Endothelial cell of umbilical vein (primary cell): ENCODE data around the gene FBXL19. TPM values are rescaled to one million over a fixed set of nuclear protein-coding genes. Genes with fewer than 3 reads are reported as not detected.

Source experiments
- BruUV-seq: library from RNA; stranded (reverse); fragments of 400-500 nt; replicated peaks from 2 replicates; lab custom pipeline; 2021; lab: Mats Ljungman, UMichigan
- CTCF ChIA-PET: fragments of 300-600, 350-600 bp; sonication (Branson Sonifier 250); formaldehyde crosslinking; loops from one replicate; lab custom pipeline; 2021; ENCODE audit warnings: antibody characterized with exemption, inconsistent platforms; lab: Charles Lee
- POLR2A ChIA-PET: fragments of 300-600, 350-600 bp; sonication (Branson Sonifier 250); formaldehyde crosslinking; loops from one replicate; lab custom pipeline; 2021; ENCODE audit warnings: antibody characterized with exemption, inconsistent platforms; lab: Charles Lee
- DNase-seq: peaks from one replicate; pipeline ENCODE4 v3.0.0-alpha.2; 2011; ENCODE audit warnings: low read depth, low spot score
- FAIRE-seq: peaks from 2 replicates; lab custom pipeline; 2011; peaks lifted over from hg19 to GRCh38; lab: Jason Lieb, UNC
- H2AFZ ChIP-seq: 2 replicates; pipeline ENCODE4 v1.6.0; 2012; ENCODE audit warnings: low read depth, low read length, control low read depth, inconsistent platforms
- H3K27ac ChIP-seq: 2 replicates; pipeline ENCODE4 v1.5.1; 2011; ENCODE audit warnings: low read depth, mild to moderate bottlenecking, control low read depth, low read length, moderate library complexity; ENCODE audit not compliant: insufficient read depth
- H3K27me3 ChIP-seq, 2 experiments: 2 replicates each; pipeline versions ENCODE4 v1.6.0 to v1.6.1; 2011; ENCODE audit warnings: low read length in 2 of 2, mixed read lengths in 1 of 2; ENCODE audit not compliant: control insufficient read depth in 2 of 2, insufficient read depth in 2 of 2
- H3K36me3 ChIP-seq, 2 experiments: 2 replicates in 1 of 2; 3 replicates in 1 of 2; pipeline ENCODE4 v1.5.1; 2011; ENCODE audit warnings: low read length in 2 of 2, mild to moderate bottlenecking in 1 of 2, moderate library complexity in 1 of 2; ENCODE audit not compliant: control insufficient read depth in 2 of 2, insufficient read depth in 2 of 2; ENCODE audit errors: extremely low read depth in 1 of 2
- H3K4me1 ChIP-seq: 3 replicates; pipeline ENCODE4 v1.5.1; 2011; ENCODE audit warnings: mild to moderate bottlenecking, low read length; ENCODE audit not compliant: control insufficient read depth, insufficient read depth; ENCODE audit errors: extremely low read depth
- H3K4me2 ChIP-seq: 2 replicates; pipeline ENCODE4 v1.6.1; 2011; ENCODE audit warnings: low read length, control low read depth, mixed read lengths; ENCODE audit not compliant: insufficient read depth
- H3K4me3 ChIP-seq, 3 experiments: fragments of 200-600 bp in 1 of 3; sonication (generic), shearing (Covaris generic) in 1 of 3; replicated peaks in 1 of 3; 2 replicates each; pipeline ENCODE4 v1.5.1; 2011 to 2016; ENCODE audit warnings: control low read depth in 3 of 3, low read length in 3 of 3, mild to moderate bottlenecking in 2 of 3, inconsistent platforms in 1 of 3, low read depth in 1 of 3, moderate library complexity in 1 of 3; ENCODE audit not compliant: insufficient read depth in 1 of 3
- H3K79me2 ChIP-seq: 2 replicates; pipeline ENCODE4 v1.6.0; 2012; ENCODE audit warnings: low read length, inconsistent platforms; ENCODE audit not compliant: control insufficient read depth, insufficient read depth
- H3K9ac ChIP-seq: replicated peaks from 2 replicates; pipeline ENCODE3; 2011; ENCODE audit warnings: low read length, control low read depth; ENCODE audit not compliant: insufficient read depth; ENCODE audit errors: extremely low read depth
- H3K9me1 ChIP-seq: replicated peaks from 3 replicates; pipeline ENCODE4 v1.6.0; 2011; ENCODE audit warnings: mild to moderate bottlenecking, low read length; ENCODE audit not compliant: control insufficient read depth, insufficient read depth; ENCODE audit errors: extremely low read depth
- H3K9me3 ChIP-seq: replicated peaks from 2 replicates; pipeline ENCODE4 v1.5.1; 2012; ENCODE audit warnings: low read length, inconsistent platforms; ENCODE audit not compliant: control insufficient read depth, insufficient read depth
- H4K20me1 ChIP-seq: replicated peaks from 2 replicates; pipeline ENCODE3; 2011; ENCODE audit warnings: mild to moderate bottlenecking, low read length; ENCODE audit not compliant: control insufficient read depth, insufficient read depth; ENCODE audit errors: extremely low read depth
- EZH2 ChIP-seq: IDR thresholded peaks from 2 replicates; pipeline ENCODE4 v1.6.1; 2012; ENCODE audit warnings: borderline replicate concordance, low read depth, mild to moderate bottlenecking, moderate library complexity, low read length, inconsistent platforms; ENCODE audit not compliant: severe bottlenecking
- FOS ChIP-seq: IDR thresholded peaks from 2 replicates; pipeline ENCODE4 v1.6.1; 2011; ENCODE audit warnings: mild to moderate bottlenecking, low read length, moderate library complexity, borderline replicate concordance; ENCODE audit not compliant: insufficient read depth
- GATA2 ChIP-seq: IDR thresholded peaks from 2 replicates; pipeline ENCODE4 v1.7.0; 2011; ENCODE audit warnings: low read depth, mild to moderate bottlenecking, moderate library complexity, mixed read lengths, low read length; ENCODE audit not compliant: insufficient read length, insufficient read depth
- JUN ChIP-seq: IDR thresholded peaks from 2 replicates; pipeline ENCODE4 v1.6.1; 2011; ENCODE audit warnings: borderline replicate concordance, low read depth; ENCODE audit not compliant: insufficient read length, insufficient read depth
- MYC ChIP-seq: IDR thresholded peaks from one replicate; pipeline ENCODE4 v1.6.1; 2011; ENCODE audit warnings: mild to moderate bottlenecking, low read depth, low read length
- POLR2A ChIP-seq: IDR thresholded peaks from 2 replicates; pipeline ENCODE4 v1.6.1; 2012; ENCODE audit warnings: low read depth, mild to moderate bottlenecking, control low read depth, low read length
- POLR2AphosphoS5 ChIP-seq: IDR thresholded peaks from 2 replicates; pipeline ENCODE4 v1.6.1; 2012; ENCODE audit warnings: low read depth, mild to moderate bottlenecking, control low read depth, low read length, moderate library complexity; ENCODE audit not compliant: insufficient read depth
- dilution Hi-C: fragments of 300-500 bp; cut with MboI; formaldehyde crosslinking; loops from one replicate; pipeline ENCODE4 v1.15.0; 2019; ENCODE audit warnings: low sequenced_read_pairs; ENCODE audit not compliant: extremely low pct_ligation_motif_present
- intact Hi-C: fragments of 100-400 bp; cut with micrococcal nuclease; formaldehyde crosslinking; loops from one replicate; pipeline ENCODE4 v1.10.0; 2022
- polyA plus RNA-seq, 4 experiments: library from polyadenylated mRNA; depleted of rRNA in 3 of 4; stranded (reverse) in 3 of 4; unstranded in 1 of 4; fragments of >200 nt; gene quantifications; 2 replicates each; pipeline versions ENCODE4 v1.2.1 to v1.2.3, GENCODE V29; 2011 to 2012; ENCODE audit warnings: missing spikeins in 1 of 4
- total RNA-seq: library from RNA; stranded (reverse); gene quantifications from 2 replicates; pipeline ENCODE4 v1.2.3, GENCODE V29; 2021
- TF ChIP-seq, protein P1 (sequence below), 2 donors: IDR thresholded peaks; 1 replicate in 1 of 2; 2 replicates in 1 of 2; pipeline ENCODE4 v1.5.1; 2011; ENCODE audit warnings: low read length in 2 of 2, mild to moderate bottlenecking in 2 of 2, moderate library complexity in 2 of 2, control low read depth in 1 of 2, inconsistent platforms in 1 of 2, low read depth in 1 of 2; ENCODE audit not compliant: insufficient read depth in 1 of 2; ENCODE audit errors: extremely low read depth in 1 of 2
- TF ChIP-seq, protein P2 (sequence below): IDR thresholded peaks from 2 replicates; pipeline ENCODE4 v1.6.1; 2011; ENCODE audit not compliant: insufficient read depth, insufficient read length

FBXL19 gene
- total and polyA plus RNA-seq, 2 donors (not counting 3 experiments of a cell fraction or from before 2014, with no cell fraction given), result 22.1 to 38.0 TPM

GRCh38 chr16:30986129-30986991 is 63.0 kb downstream of the FBXL19 start:
- Histone ChIP-seq H3K9me3 (no peaks in the 10 kb centered on the region), H3K4me2 (no peak overlapping the region), H3K79me2 (no peaks in the 10 kb centered on the region), H3K9ac (no peak overlapping the region), H3K4me1 (no peaks in the 10 kb centered on the region), H3K36me3 (peaks cover 3 to 5% of the 10 kb centered on the region in 2 experiments), H2AFZ (no peak overlapping the region), H3K4me3 (no peak overlapping the region), H3K27me3 (no peaks in the 10 kb centered on the region), H3K9me1 (no peaks in the 10 kb centered on the region), H3K27ac (no peak overlapping the region), H4K20me1 (no peaks in the 10 kb centered on the region)
- TF ChIP-seq MYC (no peak), EZH2 (no peak), POLR2A (no peak), JUN (no peak), GATA2 (no peak), POLR2AphosphoS5 (no peak), FOS (no peak)
- TF ChIP-seq, protein P1, sequence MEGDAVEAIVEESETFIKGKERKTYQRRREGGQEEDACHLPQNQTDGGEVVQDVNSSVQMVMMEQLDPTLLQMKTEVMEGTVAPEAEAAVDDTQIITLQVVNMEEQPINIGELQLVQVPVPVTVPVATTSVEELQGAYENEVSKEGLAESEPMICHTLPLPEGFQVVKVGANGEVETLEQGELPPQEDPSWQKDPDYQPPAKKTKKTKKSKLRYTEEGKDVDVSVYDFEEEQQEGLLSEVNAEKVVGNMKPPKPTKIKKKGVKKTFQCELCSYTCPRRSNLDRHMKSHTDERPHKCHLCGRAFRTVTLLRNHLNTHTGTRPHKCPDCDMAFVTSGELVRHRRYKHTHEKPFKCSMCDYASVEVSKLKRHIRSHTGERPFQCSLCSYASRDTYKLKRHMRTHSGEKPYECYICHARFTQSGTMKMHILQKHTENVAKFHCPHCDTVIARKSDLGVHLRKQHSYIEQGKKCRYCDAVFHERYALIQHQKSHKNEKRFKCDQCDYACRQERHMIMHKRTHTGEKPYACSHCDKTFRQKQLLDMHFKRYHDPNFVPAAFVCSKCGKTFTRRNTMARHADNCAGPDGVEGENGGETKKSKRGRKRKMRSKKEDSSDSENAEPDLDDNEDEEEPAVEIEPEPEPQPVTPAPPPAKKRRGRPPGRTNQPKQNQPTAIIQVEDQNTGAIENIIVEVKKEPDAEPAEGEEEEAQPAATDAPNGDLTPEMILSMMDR (IDR thresholded peaks at IDR 0.05; ENCODE audit: extremely low read depth in 1 of 2, insufficient read depth in 1 of 2, low read depth in 1 of 2, low read length in 2 of 2), result no peak
- TF ChIP-seq, protein P2, sequence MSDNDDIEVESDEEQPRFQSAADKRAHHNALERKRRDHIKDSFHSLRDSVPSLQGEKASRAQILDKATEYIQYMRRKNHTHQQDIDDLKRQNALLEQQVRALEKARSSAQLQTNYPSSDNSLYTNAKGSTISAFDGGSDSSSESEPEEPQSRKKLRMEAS, result no peak
- dilution Hi-C loops (no loop called here), intact Hi-C loops (loop anchor here (10.0 kb wide), 1 partner anchor 708 kb away; no protein-coding TSS in a partner anchor)
- BruUV-seq, result no TSS peak
- DNase-seq (no peak), FAIRE-seq (no peak)
- CTCF ChIA-PET, result interaction anchor here (0.8 to 5.0 kb wide), 13 partner anchors 8 to 882 kb away, joined by 3 to 66 read pairs (median 12); partner anchors contain the start of genes KAT8, STX4, VKORC1 and ZNF646
- POLR2A ChIA-PET, result interaction anchor here (1.2 kb wide), 1 partner anchor 193 kb away, joined by 4 read pairs; the partner anchor contains the start of gene FUS
